Measurements from ENCODE around the gene KLF16.
A peak's percentile ranks its signal among the peaks of the same experiment; 100 is the strongest.

Gene KLF16

GRCh38 chr19:1866693-1867348, 3.4 kb upstream of the KLF16 start:
- DNase-seq = no peak

GRCh38 chr19:1865172-1866010, 2.0 kb upstream of the KLF16 start:
- no peak for DNase-seq

DNA sequence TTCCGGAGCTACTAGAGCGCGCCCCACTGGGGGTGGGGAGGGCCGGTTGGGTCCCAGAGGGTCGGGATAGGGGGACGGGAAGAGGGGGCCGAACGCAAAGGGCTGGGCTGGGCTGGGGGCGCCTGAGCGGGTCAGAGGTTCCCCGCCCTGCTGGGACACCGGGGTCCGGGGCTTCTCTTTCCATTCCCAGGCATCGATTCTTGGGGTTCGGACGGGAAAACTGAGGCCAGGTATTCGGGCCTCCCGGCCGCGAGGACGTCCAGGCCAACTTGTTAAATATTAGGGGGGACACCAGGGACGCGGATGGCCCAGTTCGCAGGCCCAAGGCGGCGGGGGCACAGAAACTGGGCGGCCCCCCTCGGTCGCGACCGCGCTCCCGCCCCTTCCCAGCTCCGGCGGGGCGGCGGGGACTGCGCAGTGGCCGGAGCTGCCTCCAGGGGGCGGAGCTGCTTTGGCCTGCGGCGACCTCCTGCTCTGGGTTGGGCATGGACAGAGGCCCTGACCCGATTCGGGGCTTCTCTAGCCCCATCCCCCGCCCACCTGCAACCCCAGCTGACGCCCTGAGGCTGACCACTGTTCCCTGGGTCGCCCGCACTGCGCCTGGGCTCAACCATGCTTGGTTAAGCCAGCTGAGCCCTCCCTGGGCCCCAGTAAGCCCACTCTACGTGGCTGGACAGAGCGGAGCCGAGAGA, 1.2 kb upstream of the KLF16 start:
- DNase-seq = no peak

DNA sequence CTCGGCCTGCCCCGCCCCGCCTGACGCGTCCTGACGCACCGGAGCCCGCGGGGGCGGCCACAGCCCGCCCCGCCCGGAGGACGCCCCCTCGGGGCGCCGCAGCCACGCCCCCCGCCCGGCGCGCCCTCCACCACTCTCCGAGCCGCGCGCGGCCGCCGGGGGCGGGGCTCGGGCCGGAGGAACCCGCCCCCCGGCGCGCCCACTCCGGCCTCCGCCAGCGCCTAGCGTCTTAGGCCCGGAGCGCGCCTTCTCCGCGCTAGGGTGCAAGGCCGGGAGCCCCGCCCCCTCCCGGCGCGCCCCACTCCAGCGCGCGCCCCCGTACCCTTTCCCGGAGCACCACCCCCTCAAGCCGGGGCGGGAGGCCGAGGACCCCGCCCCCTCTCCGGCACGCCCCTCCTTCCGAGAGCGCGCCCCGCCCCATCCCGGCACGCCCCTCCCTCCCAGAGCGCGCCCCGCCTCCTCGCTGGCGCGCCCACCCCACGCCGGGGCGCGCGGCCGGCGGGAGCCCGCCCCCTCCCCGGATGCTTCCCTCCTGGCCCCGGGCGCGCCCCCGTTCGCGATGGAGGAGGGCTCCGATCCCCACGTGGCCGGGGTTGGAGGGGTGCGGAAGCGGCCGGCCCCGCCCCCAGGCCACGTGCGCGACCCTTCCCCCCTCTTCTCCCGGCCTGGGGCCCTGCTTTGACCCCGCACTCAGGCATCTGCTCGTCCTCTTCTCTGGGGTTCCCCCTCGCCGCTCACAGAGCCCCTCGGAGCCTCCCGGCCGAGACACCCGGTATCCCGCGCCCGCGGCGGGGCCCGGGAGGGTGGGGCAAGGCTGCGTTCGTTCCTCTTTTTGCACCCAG, 480 bp upstream of the KLF16 start:
- peak; percentile 15 for DNase-seq

DNA sequence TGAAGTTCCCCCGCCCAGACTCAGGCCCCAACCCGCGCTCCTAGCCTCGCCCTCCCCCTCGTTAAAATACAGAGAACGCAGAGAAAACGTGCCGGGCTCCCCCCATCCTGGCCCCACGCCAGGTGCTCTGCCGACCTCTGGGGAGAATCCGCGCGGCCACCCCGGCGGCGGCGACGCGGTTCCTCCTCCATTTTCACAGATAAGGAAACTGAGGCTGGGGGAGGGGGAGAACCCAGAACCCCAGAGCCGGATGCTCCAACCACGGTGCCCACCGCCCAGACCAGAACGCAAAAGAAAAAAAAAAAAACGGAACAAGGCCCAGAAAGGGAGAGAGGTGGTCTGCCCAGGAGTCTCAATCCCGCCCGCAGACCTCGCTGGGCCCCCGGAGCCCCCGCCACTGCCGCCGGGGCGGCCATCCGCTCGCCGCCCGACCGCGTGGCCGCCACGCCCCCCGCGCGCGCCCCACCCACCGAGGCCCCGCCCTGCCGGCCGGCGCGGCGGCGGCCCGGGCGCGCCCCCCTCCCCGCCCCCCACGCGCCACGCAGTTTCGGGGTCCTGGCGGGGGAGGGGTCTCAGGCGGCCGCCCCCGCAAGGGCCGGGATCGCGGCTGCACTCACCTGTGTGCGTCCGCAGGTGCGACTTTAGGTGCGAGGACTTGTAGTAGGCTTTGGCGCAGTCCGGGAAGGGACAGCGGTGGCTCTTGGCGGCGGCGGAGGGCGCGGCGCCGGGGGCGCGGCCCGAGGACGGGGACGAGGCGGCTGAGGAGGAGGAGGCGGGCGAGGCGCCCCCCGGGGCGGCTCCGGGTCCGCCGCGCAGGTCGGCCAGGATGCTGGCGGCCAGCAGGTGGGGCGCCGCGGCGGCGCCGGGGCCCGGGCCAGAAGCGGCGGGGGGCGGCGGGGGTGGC, 703 bp downstream of the KLF16 start:
- no peak for DNase-seq

DNA sequence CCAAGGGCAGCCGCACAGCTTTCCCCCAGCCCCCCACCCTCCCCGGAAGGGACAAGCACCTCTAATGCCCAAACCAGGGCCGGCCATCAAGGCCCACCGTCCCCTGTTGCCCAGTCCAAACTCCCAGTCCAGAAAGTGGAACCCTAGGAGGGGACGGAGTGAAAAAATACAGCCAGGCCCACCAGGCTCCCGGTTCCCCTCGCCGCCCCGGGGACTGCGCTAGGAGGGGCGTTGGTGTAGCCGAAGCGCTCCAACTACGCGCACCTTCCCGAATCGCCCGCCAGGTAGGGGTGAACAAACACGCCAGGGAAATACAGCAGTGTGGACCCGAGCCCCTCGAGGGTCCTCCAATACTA, 1.3 kb downstream of the KLF16 start:
- DNase-seq = no peak

DNA sequence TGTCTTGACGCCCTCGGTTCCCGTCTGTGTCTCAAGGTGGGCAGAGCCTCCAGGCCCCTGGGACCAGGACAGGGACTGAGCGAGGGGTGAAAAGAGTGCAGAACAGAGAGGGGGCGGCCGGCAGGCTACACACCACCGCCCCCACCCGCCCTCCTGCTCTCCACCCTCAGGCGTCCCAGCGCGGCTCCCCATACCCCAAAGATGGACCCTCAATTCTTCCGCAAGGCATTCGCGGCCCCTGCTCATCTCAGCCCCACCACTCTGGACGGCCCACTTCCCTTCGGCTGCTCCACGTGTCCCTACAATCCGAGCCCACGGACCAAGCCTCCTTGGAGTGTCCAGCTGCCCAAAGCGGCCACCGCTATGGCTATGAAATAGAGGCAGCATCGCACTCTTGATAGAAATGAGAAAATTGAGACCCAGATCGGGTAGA, 1.8 kb downstream of the KLF16 start:
- no peak for DNase-seq

GRCh38 chr19:1860821-1861598, 2.4 kb downstream of the KLF16 start:
- DNase-seq = no peak

GRCh38 chr19:1860042-1860775, 3.2 kb downstream of the KLF16 start:
- DNase-seq = no peak

DNA sequence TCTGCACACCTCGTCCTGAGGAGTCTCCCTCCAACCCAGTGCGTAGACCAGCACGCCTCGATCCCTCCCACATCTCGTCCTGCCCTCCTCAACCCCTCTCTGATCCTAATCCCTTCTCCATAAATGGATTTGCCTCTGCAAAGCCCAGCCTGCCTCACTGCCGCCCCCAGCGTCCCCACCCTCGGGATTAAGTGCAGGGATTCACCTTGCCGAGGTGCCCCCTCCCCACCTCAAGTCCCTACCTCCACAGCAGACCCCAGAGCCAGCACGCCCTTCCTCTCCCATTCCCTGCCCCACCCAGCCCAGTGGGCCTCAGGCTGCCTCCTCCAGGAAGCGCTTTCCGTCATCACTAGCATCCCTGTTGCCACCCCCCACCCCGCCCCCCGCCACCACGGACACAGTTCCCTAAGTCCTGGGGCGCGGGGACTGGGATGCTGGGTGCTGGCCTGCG, 4.0 kb downstream of the KLF16 start:
- DNase-seq = no peak

- DNase-seq = no peak
Observed at GRCh38 chr19:1858412-1859081, 4.8 kb downstream of the KLF16 start.

- no peak for DNase-seq
Observed at GRCh38 chr19:1857648-1858326, 5.6 kb downstream of the KLF16 start.

- DNase-seq = no peak
Observed at GRCh38 chr19:1856698-1857603, 6.4 kb downstream of the KLF16 start.

DNA sequence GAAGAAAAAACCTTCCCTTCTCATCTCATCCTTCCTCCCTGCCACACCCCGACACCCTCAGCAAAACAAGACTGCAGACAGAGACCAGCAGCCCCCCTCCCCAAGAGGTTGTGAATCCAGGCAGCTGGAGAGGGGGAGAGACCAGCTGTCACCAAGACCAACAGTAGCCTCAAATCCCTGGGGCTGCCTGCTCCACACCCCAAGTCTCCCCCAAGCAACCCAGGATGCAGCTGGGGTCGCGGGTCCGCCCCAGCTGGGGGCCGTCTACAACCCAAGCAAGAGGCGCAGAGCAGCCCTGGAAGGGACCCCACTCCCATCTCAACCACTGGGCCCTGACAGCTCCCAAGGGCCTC, 7.1 kb downstream of the KLF16 start:
- no peak for DNase-seq

GRCh38 chr19:1855828-1856255, 7.5 kb downstream of the KLF16 start:
- DNase-seq = no peak

DNA sequence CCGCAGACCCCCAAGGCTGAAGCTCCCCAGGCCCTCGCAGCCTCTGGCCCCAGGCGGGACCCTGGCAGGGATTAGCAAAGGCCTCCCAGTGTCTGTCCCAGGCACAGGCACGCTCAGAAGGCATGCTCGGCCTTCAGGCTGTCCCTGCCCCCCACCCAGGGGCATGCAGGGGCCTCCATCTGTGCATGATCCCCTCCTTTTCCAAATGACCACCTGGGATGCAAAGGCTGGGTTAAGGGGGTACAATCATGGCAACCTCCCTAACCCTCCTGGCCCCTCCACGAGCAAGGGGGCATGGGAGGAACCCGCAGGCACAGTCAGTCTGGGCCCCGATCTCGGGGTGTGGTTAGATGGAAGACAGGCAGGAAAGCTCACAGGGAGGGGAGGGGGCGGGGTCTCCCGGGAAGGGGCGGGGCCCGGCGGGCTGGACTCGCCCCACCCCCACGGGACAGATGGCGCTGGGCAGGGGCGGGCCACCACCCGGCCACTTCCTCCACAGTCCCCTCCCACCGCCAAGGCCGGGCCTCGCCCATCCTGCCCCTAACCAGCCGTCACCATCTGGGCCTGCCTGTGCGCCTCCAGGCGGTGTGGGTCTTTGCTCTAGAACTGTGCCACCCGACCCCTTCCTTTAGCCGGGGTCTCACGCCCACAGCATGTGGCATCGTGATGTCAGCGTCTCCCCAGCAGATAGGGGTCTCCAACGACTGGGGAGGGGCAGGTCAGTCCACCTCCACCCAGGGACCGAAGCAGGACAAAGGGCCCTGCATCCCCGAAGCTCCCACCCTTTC, 8.1 kb downstream of the KLF16 start:
- no peak for DNase-seq

- no peak for DNase-seq
Observed at GRCh38 chr19:1854542-1855039, 8.8 kb downstream of the KLF16 start.

Measured in NCI-H1436 treated with DMSO at 0.1 percent for 48 hours (cell line).